ENCODE results near the gene IFNAR2. TPM values are rescaled to one million over a fixed set of nuclear protein-coding genes. Genes with fewer than 3 reads are reported as not detected.

Gene IFNAR2
- total RNA-seq, 1 donor from 2014 or later: 34.5 TPM

DNA sequence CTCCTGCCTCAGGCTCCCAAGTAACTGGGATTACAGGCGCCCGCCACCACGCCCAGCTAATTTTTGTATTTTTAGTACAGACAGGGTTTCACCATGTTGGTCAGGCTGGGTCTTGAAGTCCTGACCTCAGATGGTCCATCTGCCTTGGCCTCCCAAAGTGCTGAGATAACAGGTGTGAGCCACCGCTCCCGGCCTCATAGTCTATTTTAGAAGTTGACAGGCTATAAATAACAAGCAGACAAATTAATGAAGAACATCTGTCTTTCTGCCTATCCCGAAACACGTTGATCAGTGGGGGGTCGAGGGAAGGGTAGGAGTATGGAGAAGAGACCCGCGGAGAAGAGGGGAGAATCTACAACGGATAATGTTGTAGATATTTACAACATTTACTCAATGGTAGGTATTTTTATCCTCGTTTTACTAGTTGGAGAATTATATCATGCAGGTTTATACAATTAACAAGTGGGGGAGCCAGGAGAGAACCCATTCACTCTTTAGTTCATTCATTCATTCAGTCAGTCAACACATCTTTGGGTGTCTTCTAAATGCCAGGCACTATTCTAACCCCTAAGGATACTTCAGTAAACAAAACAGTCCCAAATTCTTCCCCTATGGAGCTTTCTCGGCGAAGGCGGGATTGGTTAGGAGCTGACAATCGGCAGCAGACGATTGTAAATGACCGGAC, 497 bp upstream of the IFNAR2 start:
- no peaks in the 10 kb centered on the region for H3K36me3 ChIP-seq
- peak overlapping the region; percentile 95 for H3K4me3 ChIP-seq
- intact Hi-C loops (cut with DNase I): no loop called here
- DNase-seq: no peak
- H3K27ac ChIP-seq: peak overlapping the region; percentile 99
- TF ChIP-seq, protein P1, sequence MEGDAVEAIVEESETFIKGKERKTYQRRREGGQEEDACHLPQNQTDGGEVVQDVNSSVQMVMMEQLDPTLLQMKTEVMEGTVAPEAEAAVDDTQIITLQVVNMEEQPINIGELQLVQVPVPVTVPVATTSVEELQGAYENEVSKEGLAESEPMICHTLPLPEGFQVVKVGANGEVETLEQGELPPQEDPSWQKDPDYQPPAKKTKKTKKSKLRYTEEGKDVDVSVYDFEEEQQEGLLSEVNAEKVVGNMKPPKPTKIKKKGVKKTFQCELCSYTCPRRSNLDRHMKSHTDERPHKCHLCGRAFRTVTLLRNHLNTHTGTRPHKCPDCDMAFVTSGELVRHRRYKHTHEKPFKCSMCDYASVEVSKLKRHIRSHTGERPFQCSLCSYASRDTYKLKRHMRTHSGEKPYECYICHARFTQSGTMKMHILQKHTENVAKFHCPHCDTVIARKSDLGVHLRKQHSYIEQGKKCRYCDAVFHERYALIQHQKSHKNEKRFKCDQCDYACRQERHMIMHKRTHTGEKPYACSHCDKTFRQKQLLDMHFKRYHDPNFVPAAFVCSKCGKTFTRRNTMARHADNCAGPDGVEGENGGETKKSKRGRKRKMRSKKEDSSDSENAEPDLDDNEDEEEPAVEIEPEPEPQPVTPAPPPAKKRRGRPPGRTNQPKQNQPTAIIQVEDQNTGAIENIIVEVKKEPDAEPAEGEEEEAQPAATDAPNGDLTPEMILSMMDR (IDR thresholded peaks at IDR 0.05): no peak
- no peak for ATAC-seq
- H3K27me3 ChIP-seq (ENCODE audit: low read depth): no peaks in the 10 kb centered on the region
- H3K9me3 ChIP-seq: no peaks in the 10 kb centered on the region
- peaks cover 35% of the 10 kb centered on the region for H3K4me1 ChIP-seq

DNA sequence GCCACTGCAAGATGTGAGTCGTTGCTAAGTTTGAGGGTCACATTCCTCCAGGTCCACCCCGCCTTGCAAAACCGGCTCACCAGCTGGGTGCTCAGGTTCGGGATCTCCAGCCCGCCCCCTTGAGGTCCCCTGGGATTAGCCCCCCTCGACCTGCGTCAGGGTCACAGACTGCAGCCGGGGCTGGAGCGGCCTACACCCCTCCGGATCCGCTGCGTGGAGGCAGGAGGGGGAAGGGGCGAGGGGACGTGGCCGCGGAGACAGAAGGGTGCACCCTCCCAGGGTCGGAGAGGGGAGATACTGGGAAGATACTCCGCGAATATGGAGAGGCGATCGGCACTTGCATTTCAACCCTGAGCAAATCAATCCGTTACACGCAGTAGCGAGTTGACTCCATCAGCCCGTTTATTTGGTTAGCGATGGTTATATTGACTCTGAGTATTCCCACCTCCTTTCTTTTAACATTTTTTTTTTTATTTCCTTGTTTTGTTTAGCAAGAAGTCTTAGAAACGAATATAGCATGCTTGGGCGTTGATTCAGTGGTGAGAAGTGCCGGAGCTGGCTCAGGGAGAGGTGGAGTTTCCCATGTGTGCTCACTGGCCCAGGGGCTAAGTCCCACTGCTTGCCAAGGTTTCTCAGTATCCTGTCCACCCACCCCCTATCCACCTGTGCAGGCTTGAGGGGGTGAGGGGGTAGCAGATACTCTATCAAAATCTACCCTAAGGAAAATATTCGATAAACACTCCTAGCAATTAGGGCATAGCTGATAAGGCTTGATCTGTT, 997 bp downstream of the IFNAR2 start:
- peak; percentile 70 to 84 for ATAC-seq
- TF ChIP-seq, protein P1 (IDR thresholded peaks at IDR 0.05): no peak
- peak overlapping the region; percentile 99 for H3K27ac ChIP-seq
- H3K4me3 ChIP-seq: peak overlapping the region; percentile 95
- no peaks in the 10 kb centered on the region for H3K36me3 ChIP-seq
- H3K9me3 ChIP-seq: no peaks in the 10 kb centered on the region
- intact Hi-C loops (cut with DNase I): no loop called here
- DNase-seq: peak; percentile 63
- no peaks in the 10 kb centered on the region for H3K27me3 ChIP-seq (ENCODE audit: low read depth)
- H3K4me1 ChIP-seq: peaks cover 47% of the 10 kb centered on the region

DNA sequence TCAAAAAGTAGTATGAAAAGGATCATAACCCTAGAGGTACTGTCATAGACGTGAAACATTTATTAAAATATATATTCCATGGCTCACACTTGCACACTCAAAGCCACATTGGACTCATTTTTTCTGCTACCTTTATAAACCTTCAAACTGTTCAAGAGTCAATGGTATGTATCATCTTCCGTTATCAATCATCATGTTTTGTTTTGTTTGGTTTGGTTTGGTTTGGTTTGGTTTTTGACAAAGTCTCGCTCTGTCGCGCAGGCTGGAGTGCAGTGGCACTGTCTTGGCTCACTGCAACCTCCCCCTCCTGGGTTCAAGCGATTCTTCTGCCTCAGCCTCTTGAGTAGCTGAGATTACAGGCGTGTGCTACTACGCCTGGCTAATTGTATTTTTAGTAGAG, 1.8 kb downstream of the IFNAR2 start:
- intact Hi-C loops (cut with DNase I): no loop called here
- Histone ChIP-seq H3K9me3 (no peaks in the 10 kb centered on the region), H3K36me3 (no peaks in the 10 kb centered on the region), H3K4me3 (peak overlapping the region; percentile 95), H3K27ac (peak overlapping the region; percentile 99), H3K27me3 (ENCODE audit: low read depth) (no peaks in the 10 kb centered on the region), H3K4me1 (peaks cover 47% of the 10 kb centered on the region)
- no peak for ATAC-seq
- no peak for DNase-seq
- TF ChIP-seq, protein P1 (IDR thresholded peaks at IDR 0.05): no peak

DNA sequence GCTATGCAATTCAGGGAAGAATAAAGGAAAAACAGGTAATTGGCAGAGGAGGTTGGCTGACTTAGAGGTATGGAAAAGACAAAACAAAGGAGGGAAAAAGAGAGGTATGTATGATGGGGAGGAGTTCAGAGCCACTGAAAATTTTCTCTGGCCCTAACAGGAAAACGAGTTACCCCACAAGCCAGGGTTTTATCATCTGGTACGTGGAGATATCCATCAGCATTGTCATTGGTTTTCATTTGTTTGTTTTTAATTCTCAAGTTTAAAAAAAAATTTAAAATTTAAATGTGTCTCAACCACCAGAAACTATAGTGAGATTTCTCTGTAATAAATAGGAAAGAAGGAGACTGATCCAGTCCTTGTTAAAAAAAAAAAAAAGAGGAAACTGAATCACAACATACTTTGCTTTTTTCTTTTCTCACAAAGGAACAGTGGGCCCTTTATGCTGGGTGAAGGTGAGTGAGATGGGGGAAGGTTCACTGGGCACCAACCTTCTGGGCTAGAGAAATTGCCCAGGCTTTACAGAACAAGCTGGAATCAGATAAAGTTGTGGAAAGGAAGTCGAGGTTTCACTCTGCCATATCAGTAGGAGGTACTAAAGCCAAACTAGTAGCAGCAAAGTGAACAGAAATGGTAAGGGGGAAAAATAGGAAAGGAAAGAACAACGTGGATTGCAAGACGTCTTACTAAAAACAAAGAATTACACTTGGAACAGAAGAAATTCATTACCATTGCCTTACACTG, 2.7 kb downstream of the IFNAR2 start:
- DNase-seq (no peak), ATAC-seq (no peak)
- no peak overlapping the region for H3K27ac ChIP-seq
- H3K4me3 ChIP-seq: peak overlapping the region; percentile 95
- no peaks in the 10 kb centered on the region for H3K9me3 ChIP-seq
- TF ChIP-seq, protein P1 (IDR thresholded peaks at IDR 0.05): no peak
- no peaks in the 10 kb centered on the region for H3K36me3 ChIP-seq
- peaks cover 47% of the 10 kb centered on the region for H3K4me1 ChIP-seq
- no peaks in the 10 kb centered on the region for H3K27me3 ChIP-seq (ENCODE audit: low read depth)
- intact Hi-C loops (cut with DNase I): no loop called here

DNA sequence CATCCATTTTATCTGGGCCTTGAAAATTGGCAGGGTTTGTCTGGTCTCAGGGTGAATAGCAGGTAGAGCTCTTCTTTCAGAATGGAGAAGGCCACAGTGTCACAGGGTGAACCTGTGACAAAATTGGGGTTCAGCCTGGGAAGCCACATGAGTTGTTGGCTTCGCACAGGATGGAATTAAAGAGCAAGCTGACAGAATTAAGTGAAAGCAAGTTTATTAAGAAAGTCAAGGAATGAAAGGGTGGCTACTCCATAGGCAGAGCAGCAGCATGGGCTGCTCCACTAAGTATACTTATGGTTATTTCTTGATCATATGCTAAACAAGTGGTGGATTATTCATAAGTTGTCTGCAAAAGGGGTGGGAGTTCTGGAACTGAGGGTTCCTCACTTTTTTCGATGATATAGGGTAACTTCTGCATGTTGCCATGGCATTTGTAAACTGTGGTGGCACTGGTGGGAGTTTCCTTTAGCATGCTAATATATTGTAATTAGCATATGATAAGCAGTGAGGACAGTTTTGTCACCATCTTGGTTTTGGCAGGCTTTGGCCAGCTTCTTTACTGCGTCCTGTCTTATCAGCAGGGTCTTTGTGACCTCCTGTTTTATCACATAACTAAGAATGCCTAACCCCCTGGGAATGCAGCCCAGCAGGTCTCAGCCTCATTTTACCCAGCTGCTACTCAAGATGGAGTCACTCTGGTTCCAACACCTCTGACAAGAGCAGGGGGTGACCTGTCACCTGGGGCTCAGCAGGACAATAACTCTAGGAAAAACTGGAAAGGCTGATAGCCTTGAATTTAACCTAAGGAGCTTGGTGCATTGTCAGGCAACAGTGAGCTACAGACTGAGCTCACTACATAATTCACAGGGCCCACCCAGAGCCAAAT, 5.1 kb downstream of the IFNAR2 start:
- TF ChIP-seq, protein P1 (IDR thresholded peaks at IDR 0.05): no peak
- no peak overlapping the region for H3K4me3 ChIP-seq
- H3K36me3 ChIP-seq: no peaks in the 10 kb centered on the region
- DNase-seq: no peak
- no peak overlapping the region for H3K27ac ChIP-seq
- intact Hi-C loops (cut with DNase I): no loop called here
- no peaks in the 10 kb centered on the region for H3K27me3 ChIP-seq (ENCODE audit: low read depth)
- H3K9me3 ChIP-seq: no peaks in the 10 kb centered on the region
- peaks cover 44% of the 10 kb centered on the region for H3K4me1 ChIP-seq
- no peak for ATAC-seq
